Ishikawa (cell line): ENCODE results near the gene MBTPS1.

Experiments used
- CREB1 ChIP-seq: IDR thresholded peaks from 2 replicates; pipeline ENCODE4 v1.6.1; 2012; ENCODE audit warnings: low read depth
- EGR1 ChIP-seq: IDR thresholded peaks from 2 replicates; pipeline ENCODE4 v1.6.1; 2012
- EP300 ChIP-seq: IDR thresholded peaks from 2 replicates; pipeline ENCODE4 v1.6.1; 2012; ENCODE audit warnings: borderline replicate concordance
- FOXM1 ChIP-seq: IDR thresholded peaks from 2 replicates; pipeline ENCODE4 v1.6.1; 2012; ENCODE audit warnings: low read depth, borderline replicate concordance
- MAX ChIP-seq: IDR thresholded peaks from 2 replicates; pipeline ENCODE4 v1.6.1; 2012
- NFIC ChIP-seq: IDR thresholded peaks from 2 replicates; pipeline ENCODE4 v1.6.1; 2012
- RAD21 ChIP-seq: IDR thresholded peaks from 2 replicates; pipeline ENCODE4 v1.6.1; 2012; ENCODE audit warnings: low read depth
- REST ChIP-seq: IDR thresholded peaks from 2 replicates; pipeline ENCODE4 v1.6.1; 2012; ENCODE audit warnings: low read depth, mild to moderate bottlenecking
- TCF12 ChIP-seq: IDR thresholded peaks from 2 replicates; pipeline ENCODE4 v1.6.1; 2012; ENCODE audit warnings: low read depth
- TEAD4 ChIP-seq: IDR thresholded peaks from 2 replicates; pipeline ENCODE4 v1.6.1; 2012
- USF1 ChIP-seq: IDR thresholded peaks from 2 replicates; pipeline ENCODE4 v1.6.1; 2012
- YY1 ChIP-seq: IDR thresholded peaks from 2 replicates; pipeline ENCODE4 v1.6.1; 2012; ENCODE audit warnings: low read depth

- no peak for TF ChIP-seq RAD21
- no peak for TF ChIP-seq MAX
- TF ChIP-seq EP300, result no peak
- no peak for TF ChIP-seq FOXM1
- TF ChIP-seq YY1, result no peak
- TF ChIP-seq TEAD4, result no peak
- no peak for TF ChIP-seq REST
- no peak for TF ChIP-seq CREB1
- no peak for TF ChIP-seq NFIC
- no peak for TF ChIP-seq USF1
- TF ChIP-seq TCF12, result no peak
- no peak for TF ChIP-seq EGR1
Measured at GRCh38 chr16:84115919-84116719, 623 bp downstream of the MBTPS1 start.
